Omental fat pad (tissue), 4 donors: Measurements from ENCODE around the gene GATA2. TPM values are rescaled to one million over a fixed set of nuclear protein-coding genes. Genes with fewer than 3 reads are reported as not detected.

ENCODE experiments used
- ATAC-seq: fragments of 150-250 bp; one replicate; pipeline ENCODE4 v1.9.1; 2016; ENCODE audit warnings: mild to moderate bottlenecking, moderate library complexity; ENCODE audit not compliant: low FRiP score
- DNase-seq: peaks from one replicate; pipeline ENCODE4 v3.0.0-alpha.2; 2019; ENCODE audit warnings: low spot score
- CTCF ChIP-seq, 3 donors: fragments of 450-650 bp; IDR thresholded peaks; one replicate each; pipeline ENCODE4 v1.5.1; 2016 to 2017; ENCODE audit warnings: antibody characterized with exemption in 3 of 3, mild to moderate bottlenecking in 3 of 3, moderate library complexity in 2 of 3
- total RNA-seq, 4 donors: library from RNA; depleted of rRNA; stranded (reverse); fragments of >200 nt; gene quantifications; one replicate each; pipeline ENCODE4 v1.1.0, GENCODE V29; 2016

The GATA2 gene
- total RNA-seq, 4 donors from 2014 or later: 4.2 to 32.5 (median 9.0) TPM

GRCh38 chr3:128481438-128481942 lies 11.5 kb downstream of the GATA2 start:
- DNase-seq (no peak), ATAC-seq (no peak)
- no peak for TF ChIP-seq CTCF (IDR thresholded peaks at IDR 0.05)

- DNase-seq (no peak), ATAC-seq (no peak)
- no peak for TF ChIP-seq CTCF (IDR thresholded peaks at IDR 0.05)
These were observed 12.1 kb downstream of the GATA2 start for GRCh38 chr3:128480717-128481437.

- no peak for ATAC-seq
- no peak for TF ChIP-seq CTCF (IDR thresholded peaks at IDR 0.05)
- no peak for DNase-seq
These were observed 12.7 kb downstream of the GATA2 start for GRCh38 chr3:128480278-128480677.

GRCh38 chr3:128479558-128480086 lies 13.4 kb downstream of the GATA2 start:
- ATAC-seq: no peak
- TF ChIP-seq CTCF (IDR thresholded peaks at IDR 0.05): no peak
- no peak for DNase-seq

- ATAC-seq (no peak), DNase-seq (no peak)
- TF ChIP-seq CTCF (IDR thresholded peaks at IDR 0.05): no peak
These were observed 14.2 kb downstream of the GATA2 start for GRCh38 chr3:128478576-128479506.

- no peak for ATAC-seq
- no peak for TF ChIP-seq CTCF (IDR thresholded peaks at IDR 0.05)
- DNase-seq: no peak
These were observed 16.3 kb downstream of the GATA2 start for GRCh38 chr3:128476659-128477058.
